Stimulated activated CD4-positive, alpha-beta T cell treated with anti-CD3 and anti-CD28 coated beads, Interleukin-12 subunit alpha, Interleukin-12 subunit beta, amount 100 ng/mL, for 24 hours (primary cell): ENCODE results near the gene PTCH1.

Source experiments
- DNase-seq, 2 experiments: peaks; one replicate each; pipeline ENCODE4 v3.0.0-alpha.2; 2020; ENCODE audit warnings: low read depth in 2 of 2

Gene PTCH1

GRCh38 chr9:95407524-95407923 is 109.2 kb downstream of the PTCH1 start:
- no peak for DNase-seq

GRCh38 chr9:95406121-95406520 is 110.7 kb downstream of the PTCH1 start:
- no peak for DNase-seq

- DNase-seq = no peak
Measured at GRCh38 chr9:95399261-95399660, 117.5 kb downstream of the PTCH1 start.
